Astrocyte (in vitro differentiated cells and primary cell): ENCODE measurements around the gene ZNF407. TPM values are rescaled to one million over a fixed set of nuclear protein-coding genes. Genes with fewer than 3 reads are reported as not detected.
"Not testable (repeated sequence)": the region's sequence is repeated elsewhere in the genome, so short reads cannot be mapped to it uniquely, and the experiment has no call there.

ENCODE experiments used
- DNase-seq: peaks from one replicate; pipeline ENCODE4 v3.0.0-alpha.2; 2010; ENCODE audit warnings: low read depth
- FAIRE-seq: peaks from 2 replicates; lab custom pipeline; 2011; peaks lifted over from hg19 to GRCh38; lab: Jason Lieb, UNC
- H2AFZ ChIP-seq: 2 replicates; pipeline ENCODE4 v1.6.0; 2012; ENCODE audit warnings: low read depth, low read length, inconsistent platforms
- H3K27ac ChIP-seq: 2 replicates; pipeline ENCODE4 v1.5.1; 2011; ENCODE audit warnings: low read depth, low read length, inconsistent platforms
- H3K27me3 ChIP-seq: 2 replicates; pipeline ENCODE4 v1.6.0; 2011; ENCODE audit warnings: low read length, inconsistent platforms; ENCODE audit not compliant: insufficient read depth
- H3K36me3 ChIP-seq: 2 replicates; pipeline ENCODE4 v1.5.1; 2011; ENCODE audit warnings: low read length, inconsistent platforms; ENCODE audit not compliant: insufficient read depth
- H3K4me1 ChIP-seq: 2 replicates; pipeline ENCODE4 v1.5.1; 2011; ENCODE audit warnings: low read length, inconsistent platforms; ENCODE audit not compliant: insufficient read depth
- H3K4me2 ChIP-seq: 2 replicates; pipeline ENCODE4 v1.6.0; 2012; ENCODE audit warnings: low read length, inconsistent platforms
- H3K4me3 ChIP-seq: 2 replicates; pipeline ENCODE4 v1.5.1; 2011; ENCODE audit warnings: low read depth, mild to moderate bottlenecking, low read length, inconsistent platforms; ENCODE audit not compliant: insufficient read depth
- H3K79me2 ChIP-seq: 2 replicates; pipeline ENCODE4 v1.6.0; 2012; ENCODE audit warnings: mild to moderate bottlenecking, low read length, inconsistent platforms; ENCODE audit not compliant: insufficient read depth
- H3K9ac ChIP-seq: 2 replicates; pipeline ENCODE4 v1.6.0; 2012; ENCODE audit warnings: mild to moderate bottlenecking, low read length, inconsistent platforms
- H3K9me3 ChIP-seq: 2 replicates; pipeline ENCODE4 v1.5.1; 2012; ENCODE audit warnings: low read depth, mild to moderate bottlenecking, low read length, inconsistent platforms; ENCODE audit not compliant: insufficient read depth
- H4K20me1 ChIP-seq: 2 replicates; pipeline ENCODE4 v1.6.0; 2012; ENCODE audit warnings: low read length, inconsistent platforms; ENCODE audit not compliant: insufficient read depth
- H3K27ac Mint-ChIP-seq: one replicate; pipeline ENCODE4 v1.8.0; 2021; ENCODE audit warnings: mild to moderate bottlenecking, mixed read lengths; ENCODE audit not compliant: unreplicated experiment
- H3K27me3 Mint-ChIP-seq: one replicate; pipeline ENCODE4 v1.8.0; 2021; ENCODE audit warnings: low read depth, mixed read lengths; ENCODE audit not compliant: unreplicated experiment
- H3K36me3 Mint-ChIP-seq: one replicate; pipeline ENCODE4 v1.8.0; 2021; ENCODE audit warnings: low read depth, mixed read lengths; ENCODE audit not compliant: unreplicated experiment
- H3K4me1 Mint-ChIP-seq: one replicate; pipeline ENCODE4 v1.8.0; 2021; ENCODE audit warnings: low read depth, mixed read lengths; ENCODE audit not compliant: unreplicated experiment
- H3K4me3 Mint-ChIP-seq: one replicate; pipeline ENCODE4 v1.8.0; 2021; ENCODE audit warnings: mild to moderate bottlenecking, moderate library complexity, mixed read lengths; ENCODE audit not compliant: unreplicated experiment
- H3K9me3 Mint-ChIP-seq: one replicate; pipeline ENCODE4 v1.8.0; 2021; ENCODE audit warnings: mild to moderate bottlenecking, mixed read lengths; ENCODE audit not compliant: unreplicated experiment
- EZH2 ChIP-seq: IDR thresholded peaks from 2 replicates; pipeline ENCODE4 v1.6.1; 2012; ENCODE audit warnings: mild to moderate bottlenecking, low read length, inconsistent platforms; ENCODE audit not compliant: insufficient read depth
- total RNA-seq: library from RNA; stranded (reverse); gene quantifications from 2 replicates; pipeline ENCODE4 v1.2.1, GENCODE V29; 2021
- TF ChIP-seq, protein P1 (sequence below): IDR thresholded peaks from 2 replicates; pipeline ENCODE4 v1.5.1; 2011; ENCODE audit warnings: low read depth, mild to moderate bottlenecking, inconsistent platforms, low read length, moderate library complexity; ENCODE audit not compliant: insufficient read depth

ZNF407 gene
- total RNA-seq, 1 donor from 2014 or later = 13.8 TPM

DNA sequence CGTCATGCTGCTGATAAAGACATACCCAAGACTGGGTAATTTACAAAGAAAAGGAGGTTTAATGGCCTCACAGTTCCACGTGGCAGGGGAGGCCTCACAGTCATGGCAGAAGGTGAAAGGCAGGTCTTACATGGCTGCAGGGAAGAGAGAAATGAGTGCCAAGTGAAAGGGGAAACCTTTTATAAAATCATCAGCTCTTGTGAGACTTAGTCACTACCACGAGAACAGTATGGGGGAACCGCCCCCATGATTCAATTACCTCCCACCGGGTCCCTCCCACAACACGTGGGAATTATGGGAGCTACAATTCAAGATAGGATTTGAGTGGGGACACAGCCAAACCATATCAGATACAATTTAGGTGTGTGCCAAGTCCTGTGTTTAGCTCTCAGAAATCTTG lies 506.4 kb downstream of the ZNF407 start:
- not testable (repeated sequence) for FAIRE-seq

DNA sequence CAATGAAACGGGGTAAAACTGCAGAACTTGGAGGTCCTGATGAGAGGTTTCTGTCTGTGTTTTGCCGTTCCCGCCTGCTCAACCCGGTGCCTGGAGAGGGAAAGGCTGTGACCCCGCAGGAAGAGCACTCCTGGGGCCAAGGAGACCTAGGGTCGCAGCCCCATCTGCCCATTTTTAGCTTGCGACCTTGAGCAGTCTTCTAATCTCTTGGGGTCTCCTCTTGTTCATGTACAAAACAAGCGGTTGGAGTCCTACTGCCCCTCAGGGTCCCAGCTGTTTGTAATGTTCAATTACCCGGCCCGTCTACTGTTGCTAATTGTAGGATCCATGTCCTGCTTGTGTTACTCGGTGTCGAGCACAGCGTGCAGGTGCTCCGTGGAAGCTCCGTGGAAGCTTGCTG lies 506.8 kb downstream of the ZNF407 start:
- TF ChIP-seq, protein P1, sequence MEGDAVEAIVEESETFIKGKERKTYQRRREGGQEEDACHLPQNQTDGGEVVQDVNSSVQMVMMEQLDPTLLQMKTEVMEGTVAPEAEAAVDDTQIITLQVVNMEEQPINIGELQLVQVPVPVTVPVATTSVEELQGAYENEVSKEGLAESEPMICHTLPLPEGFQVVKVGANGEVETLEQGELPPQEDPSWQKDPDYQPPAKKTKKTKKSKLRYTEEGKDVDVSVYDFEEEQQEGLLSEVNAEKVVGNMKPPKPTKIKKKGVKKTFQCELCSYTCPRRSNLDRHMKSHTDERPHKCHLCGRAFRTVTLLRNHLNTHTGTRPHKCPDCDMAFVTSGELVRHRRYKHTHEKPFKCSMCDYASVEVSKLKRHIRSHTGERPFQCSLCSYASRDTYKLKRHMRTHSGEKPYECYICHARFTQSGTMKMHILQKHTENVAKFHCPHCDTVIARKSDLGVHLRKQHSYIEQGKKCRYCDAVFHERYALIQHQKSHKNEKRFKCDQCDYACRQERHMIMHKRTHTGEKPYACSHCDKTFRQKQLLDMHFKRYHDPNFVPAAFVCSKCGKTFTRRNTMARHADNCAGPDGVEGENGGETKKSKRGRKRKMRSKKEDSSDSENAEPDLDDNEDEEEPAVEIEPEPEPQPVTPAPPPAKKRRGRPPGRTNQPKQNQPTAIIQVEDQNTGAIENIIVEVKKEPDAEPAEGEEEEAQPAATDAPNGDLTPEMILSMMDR = no peak
- no peak for TF ChIP-seq EZH2
- Mint-ChIP-seq H3K27me3 (peaks cover 19% of the 10 kb centered on the region), H3K4me3 (no peak overlapping the region), H3K36me3 (no peaks in the 10 kb centered on the region), H3K27ac (no peak overlapping the region), H3K4me1 (no peaks in the 10 kb centered on the region), H3K9me3 (peaks cover 8% of the 10 kb centered on the region)
- FAIRE-seq (no peak), DNase-seq (no peak)
- peaks cover 3% of the 10 kb centered on the region for H3K9me3 ChIP-seq
- H4K20me1 ChIP-seq = no peaks in the 10 kb centered on the region
- no peak overlapping the region for H3K4me3 ChIP-seq
- no peak overlapping the region for H3K9ac ChIP-seq
- no peak overlapping the region for H2AFZ ChIP-seq
- H3K4me2 ChIP-seq = no peak overlapping the region
- H3K27ac ChIP-seq = no peak overlapping the region
- H3K27me3 ChIP-seq = no peaks in the 10 kb centered on the region
- no peaks in the 10 kb centered on the region for H3K4me1 ChIP-seq
- no peaks in the 10 kb centered on the region for H3K36me3 ChIP-seq
- no peaks in the 10 kb centered on the region for H3K79me2 ChIP-seq

More for the DNA sequence above, 506.4 kb downstream of the ZNF407 start:
- H4K20me1 ChIP-seq, H3K4me1 Mint-ChIP-seq, DNase-seq, H3K4me3 ChIP-seq, H3K27ac ChIP-seq, H3K9ac ChIP-seq, H3K27me3 ChIP-seq, H2AFZ ChIP-seq, H3K36me3 Mint-ChIP-seq, H3K27ac Mint-ChIP-seq, H3K4me3 Mint-ChIP-seq, H3K9me3 Mint-ChIP-seq, H3K4me2 ChIP-seq, H3K9me3 ChIP-seq, H3K4me1 ChIP-seq, H3K79me2 ChIP-seq, H3K36me3 ChIP-seq: not testable (repeated sequence)
- H3K27me3 Mint-ChIP-seq = peaks cover 15% of the 10 kb centered on the region

DNA sequence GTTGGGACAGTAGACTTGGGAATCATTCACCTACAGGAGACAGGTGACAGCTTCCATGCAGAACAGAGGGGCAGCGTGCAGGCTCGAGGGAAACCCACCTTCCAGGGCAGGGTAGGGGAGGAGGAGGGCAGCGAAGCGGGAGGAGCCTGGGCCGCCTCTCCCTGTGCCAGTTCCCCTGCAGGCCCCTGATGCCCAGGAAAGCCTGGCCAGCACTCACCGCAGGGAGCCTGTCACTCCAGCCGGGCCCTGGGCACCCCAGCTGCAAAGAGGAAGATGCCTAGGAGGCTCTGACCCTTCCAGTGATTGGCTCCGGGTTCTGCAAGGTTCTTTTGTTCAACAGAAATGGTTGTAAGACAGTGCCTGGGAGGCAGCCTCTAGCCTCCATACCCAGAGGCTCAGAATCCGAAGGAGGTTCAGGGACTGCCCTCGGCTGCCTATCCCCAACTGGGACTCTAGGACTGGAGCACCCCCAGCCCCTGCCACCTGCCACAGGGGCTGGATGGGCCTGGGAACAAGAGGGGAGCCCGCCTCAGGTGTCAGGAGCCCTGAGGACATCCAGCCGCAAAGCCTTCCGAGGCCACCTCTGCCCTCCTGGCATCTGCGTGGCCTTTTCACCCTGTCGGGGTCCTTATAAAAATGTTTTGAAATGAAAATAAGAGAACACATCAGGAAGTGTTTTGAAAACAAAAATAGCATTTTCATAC lies 508.0 kb downstream of the ZNF407 start:
- no peak overlapping the region for H3K4me3 Mint-ChIP-seq
- Histone ChIP-seq H3K27ac (no peak overlapping the region), H3K9ac (no peak overlapping the region), H3K4me2 (no peak overlapping the region), H3K9me3 (peaks cover under 1% of the 10 kb centered on the region), H3K27me3 (no peaks in the 10 kb centered on the region), H3K79me2 (no peaks in the 10 kb centered on the region), H3K36me3 (no peaks in the 10 kb centered on the region), H3K4me1 (no peaks in the 10 kb centered on the region), H3K4me3 (no peak overlapping the region), H4K20me1 (no peaks in the 10 kb centered on the region), H2AFZ (no peak overlapping the region)
- no peaks in the 10 kb centered on the region for H3K36me3 Mint-ChIP-seq
- peaks cover 8% of the 10 kb centered on the region for H3K9me3 Mint-ChIP-seq
- no peak for DNase-seq
- H3K4me1 Mint-ChIP-seq = no peaks in the 10 kb centered on the region
- TF ChIP-seq, protein P1 = no peak
- TF ChIP-seq EZH2 = no peak
- no peak overlapping the region for H3K27ac Mint-ChIP-seq
- peaks cover 24% of the 10 kb centered on the region for H3K27me3 Mint-ChIP-seq
- no peak for FAIRE-seq
